BJ (cell line): ENCODE data around the gene CEP70. TPM values are rescaled to one million over a fixed set of nuclear protein-coding genes. Genes with fewer than 3 reads are reported as not detected.
"Not testable (repeated sequence)": the region's sequence is repeated elsewhere in the genome, so short reads cannot be mapped to it uniquely, and the experiment has no call there.

Experiments used
- CTCF ChIA-PET: fragments of 350-600 bp; formaldehyde crosslinking; extraction: SDS; loops from one replicate; lab custom pipeline; 2021; ENCODE audit warnings: antibody characterized with exemption, inconsistent platforms; lab: Yijun Ruan, JAX
- POLR2A ChIA-PET: fragments of 300-600 bp; sonication (Branson Sonifier 250); formaldehyde crosslinking; extraction: SDS; loops from one replicate; lab custom pipeline; 2021; ENCODE audit warnings: antibody characterized with exemption; lab: Charles Lee
- DNase-seq: peaks from one replicate; pipeline ENCODE4 v3.0.0-alpha.2; 2011; ENCODE audit warnings: low read depth
- H3K27me3 ChIP-seq: 2 replicates; pipeline ENCODE4 v1.6.0; 2011; ENCODE audit warnings: low read length; ENCODE audit not compliant: control insufficient read depth, insufficient read depth
- H3K36me3 ChIP-seq: 2 replicates; pipeline ENCODE4 v1.5.1; 2011; ENCODE audit warnings: low read length; ENCODE audit not compliant: control insufficient read depth, insufficient read depth
- H3K4me3 ChIP-seq: 2 replicates; pipeline ENCODE4 v1.5.1; 2011; ENCODE audit warnings: low read depth, mild to moderate bottlenecking, control low read depth, low read length
- CTCF ChIP-seq: IDR thresholded peaks from 2 replicates; pipeline ENCODE4 v1.5.1; 2011; ENCODE audit warnings: low read depth, mild to moderate bottlenecking, control low read depth, inconsistent platforms, low read length, moderate library complexity; ENCODE audit not compliant: insufficient read depth
- polyA plus RNA-seq: library from polyadenylated mRNA; depleted of rRNA; stranded (reverse); fragments of >200 nt; gene quantifications from 2 replicates; pipeline ENCODE4 v1.2.3, GENCODE V29; 2011

The CEP70 gene
- polyA plus RNA-seq, 1 experiment, result 3.6 TPM

DNA sequence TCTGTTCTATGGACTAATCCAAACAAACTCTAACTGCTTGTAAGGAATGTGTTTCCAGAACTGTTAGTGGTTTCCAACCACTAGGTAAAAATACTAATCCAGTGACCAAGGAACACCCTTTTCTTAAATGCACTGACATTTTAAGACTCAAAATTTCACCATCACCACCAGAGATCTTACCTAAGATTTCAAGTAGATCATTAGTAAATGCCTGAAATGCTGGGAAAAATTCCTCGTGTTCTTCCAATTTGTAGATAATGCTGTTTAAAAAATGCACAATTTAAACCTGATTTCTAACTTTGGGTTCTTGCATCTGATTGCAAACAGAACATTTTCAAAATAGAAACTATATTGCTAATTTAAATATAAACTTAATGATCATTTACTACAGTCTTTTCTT is 96.2 kb downstream of the CEP70 start:
- ChIA-PET CTCF (no interaction called here), POLR2A (no interaction called here)
- no peak for DNase-seq
- H3K4me3 ChIP-seq, result no peak overlapping the region
- no peak for TF ChIP-seq CTCF
- H3K36me3 ChIP-seq, result no peaks in the 10 kb centered on the region
- H3K27me3 ChIP-seq, result no peaks in the 10 kb centered on the region

- ChIA-PET CTCF (no interaction called here), POLR2A (no interaction called here)
- DNase-seq, result no peak
- no peaks in the 10 kb centered on the region for H3K27me3 ChIP-seq
- TF ChIP-seq CTCF, result no peak
- no peak overlapping the region for H3K4me3 ChIP-seq
- H3K36me3 ChIP-seq, result no peaks in the 10 kb centered on the region
These were observed 97.0 kb downstream of the CEP70 start for GRCh38 chr3:138497021-138497420.

- POLR2A ChIA-PET, result no interaction called here
- Histone ChIP-seq H3K4me3 (no peak overlapping the region), H3K27me3 (no peaks in the 10 kb centered on the region), H3K36me3 (no peaks in the 10 kb centered on the region)
- CTCF ChIA-PET, result interaction anchor here (1.0 to 1.5 kb wide), 2 partner anchors 8 to 98 kb away, joined by 3 read pairs; partner anchors contain the start of gene CEP70
- DNase-seq, result no peak
- no peak for TF ChIP-seq CTCF
These were observed 97.6 kb downstream of the CEP70 start for GRCh38 chr3:138496436-138496835.

GRCh38 chr3:138495638-138496037 is 98.4 kb downstream of the CEP70 start:
- DNase-seq, H3K4me3 ChIP-seq, H3K27me3 ChIP-seq, POLR2A ChIA-PET, H3K36me3 ChIP-seq: not testable (repeated sequence)
- CTCF ChIA-PET, result interaction anchor here (0.8 to 1.5 kb wide), 4 partner anchors 9 to 99 kb away, joined by 3 to 8 read pairs (median 4); partner anchors contain the start of gene CEP70

DNA sequence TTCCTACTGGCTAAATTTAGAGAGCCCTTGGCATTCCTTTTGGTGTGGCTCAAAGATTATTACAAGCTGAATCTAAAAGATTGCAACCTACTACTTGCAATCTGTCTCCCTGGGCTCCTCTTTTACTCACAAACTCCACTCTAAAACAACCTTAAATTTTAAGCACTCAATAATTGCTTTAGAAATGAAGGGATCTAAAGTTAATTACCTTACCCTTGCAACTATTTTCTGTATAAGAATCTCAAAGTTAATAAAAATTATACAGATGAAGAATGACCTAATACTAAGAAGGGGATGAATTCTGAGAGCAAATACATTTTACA is 99.5 kb downstream of the CEP70 start:
- CTCF ChIA-PET, result no interaction called here
- Histone ChIP-seq H3K27me3 (no peaks in the 10 kb centered on the region), H3K4me3 (no peak overlapping the region), H3K36me3 (no peaks in the 10 kb centered on the region)
- no peak for TF ChIP-seq CTCF
- POLR2A ChIA-PET, result no interaction called here
- no peak for DNase-seq

GRCh38 chr3:138493804-138494606 is 100.1 kb downstream of the CEP70 start:
- Histone ChIP-seq H3K36me3 (no peaks in the 10 kb centered on the region), H3K27me3 (no peaks in the 10 kb centered on the region), H3K4me3 (no peak overlapping the region)
- DNase-seq, result peak; percentile 83
- TF ChIP-seq CTCF, result no peak
- ChIA-PET CTCF (interaction anchor here (0.6 kb wide), 1 partner anchor 418 kb away, joined by 3 read pairs; no protein-coding TSS in a partner anchor), POLR2A (no interaction called here)
